SU-DHL-6 (cell line): ENCODE results near the gene OR4D11.
"Not testable (repeated sequence)": the region's sequence is repeated elsewhere in the genome, so short reads cannot be mapped to it uniquely, and the experiment has no call there.

Experiments used
- EZH2phosphoT487 ChIP-seq: fragments of 200-600 bp; sonication (generic), shearing (Covaris generic); conservative IDR thresholded peaks from 2 replicates; pipeline ENCODE4 v1.6.1; 2018; ENCODE audit warnings: mild to moderate bottlenecking, antibody characterized with exemption, low read length, moderate library complexity, mixed read lengths
- TF ChIP-seq, protein P1 (sequence below): fragments of 200-600 bp; sonication (generic); IDR thresholded peaks from one replicate; pipeline ENCODE4 v1.5.1; 2017; ENCODE audit warnings: antibody characterized with exemption, mild to moderate bottlenecking, low read length, moderate library complexity; ENCODE audit not compliant: insufficient read depth, poor library complexity, severe bottlenecking

GRCh38 chr11:59547605-59548308 lies 44.4 kb downstream of the OR4D11 start:
- TF ChIP-seq, protein P1, sequence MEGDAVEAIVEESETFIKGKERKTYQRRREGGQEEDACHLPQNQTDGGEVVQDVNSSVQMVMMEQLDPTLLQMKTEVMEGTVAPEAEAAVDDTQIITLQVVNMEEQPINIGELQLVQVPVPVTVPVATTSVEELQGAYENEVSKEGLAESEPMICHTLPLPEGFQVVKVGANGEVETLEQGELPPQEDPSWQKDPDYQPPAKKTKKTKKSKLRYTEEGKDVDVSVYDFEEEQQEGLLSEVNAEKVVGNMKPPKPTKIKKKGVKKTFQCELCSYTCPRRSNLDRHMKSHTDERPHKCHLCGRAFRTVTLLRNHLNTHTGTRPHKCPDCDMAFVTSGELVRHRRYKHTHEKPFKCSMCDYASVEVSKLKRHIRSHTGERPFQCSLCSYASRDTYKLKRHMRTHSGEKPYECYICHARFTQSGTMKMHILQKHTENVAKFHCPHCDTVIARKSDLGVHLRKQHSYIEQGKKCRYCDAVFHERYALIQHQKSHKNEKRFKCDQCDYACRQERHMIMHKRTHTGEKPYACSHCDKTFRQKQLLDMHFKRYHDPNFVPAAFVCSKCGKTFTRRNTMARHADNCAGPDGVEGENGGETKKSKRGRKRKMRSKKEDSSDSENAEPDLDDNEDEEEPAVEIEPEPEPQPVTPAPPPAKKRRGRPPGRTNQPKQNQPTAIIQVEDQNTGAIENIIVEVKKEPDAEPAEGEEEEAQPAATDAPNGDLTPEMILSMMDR, result not testable (repeated sequence)
- not testable (repeated sequence) for TF ChIP-seq EZH2phosphoT487
